Testis (tissue), 2 donors: ENCODE results near the gene NOS3.

Experiments used
- CTCF ChIP-seq, 3 experiments: fragments of 450-650 bp in 2 of 3; fragments of 200-600 bp in 1 of 3; sonication (generic) in 1 of 3; IDR thresholded peaks; one replicate each; pipeline ENCODE4 v1.5.1; 2016 to 2019; ENCODE audit warnings: antibody characterized with exemption in 3 of 3, mild to moderate bottlenecking in 2 of 3, moderate library complexity in 1 of 3
- POLR2A ChIP-seq: fragments of 450-650 bp; IDR thresholded peaks from one replicate; pipeline ENCODE4 v1.6.1; 2017; ENCODE audit warnings: antibody characterized with exemption, mild to moderate bottlenecking, moderate library complexity

- TF ChIP-seq CTCF (IDR thresholded peaks at IDR 0.05) (no peak), POLR2A (no peak)
Measured at GRCh38 chr7:151033864-151034249, 43.0 kb downstream of the NOS3 start.
